GM18909 (cell line): Measurements from ENCODE around the gene MUSTN1.

ENCODE experiments used
- ATAC-seq: cut with Tn5 transposase; IDR thresholded peaks from one replicate; pipeline ENCODE4 v1.9.1; 2021; ENCODE audit warnings: mild to moderate bottlenecking; ENCODE audit not compliant: unreplicated experiment, poor library complexity

MUSTN1 gene

GRCh38 chr3:52809662-52810377 lies 25.0 kb downstream of the MUSTN1 start:
- no peak for ATAC-seq

DNA sequence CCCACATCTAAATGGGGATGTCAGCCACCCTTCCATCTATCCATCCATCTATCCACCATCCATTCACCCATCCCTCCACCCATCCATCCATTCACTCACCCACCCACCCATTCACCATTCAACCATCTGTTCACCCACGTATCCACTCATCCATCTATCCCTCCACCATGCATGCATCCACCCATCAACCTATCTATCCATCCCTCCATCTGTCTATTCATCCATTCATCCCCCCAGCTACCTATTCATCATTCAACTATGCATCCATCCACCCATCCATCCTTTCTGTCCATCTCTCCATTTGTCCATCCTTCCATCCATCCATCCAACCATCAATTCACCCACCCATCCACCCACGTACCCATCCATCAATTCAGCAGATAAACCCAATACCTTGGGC lies 25.7 kb downstream of the MUSTN1 start:
- ATAC-seq, result no peak

GRCh38 chr3:52805270-52806039 lies 29.4 kb downstream of the MUSTN1 start:
- no peak for ATAC-seq

DNA sequence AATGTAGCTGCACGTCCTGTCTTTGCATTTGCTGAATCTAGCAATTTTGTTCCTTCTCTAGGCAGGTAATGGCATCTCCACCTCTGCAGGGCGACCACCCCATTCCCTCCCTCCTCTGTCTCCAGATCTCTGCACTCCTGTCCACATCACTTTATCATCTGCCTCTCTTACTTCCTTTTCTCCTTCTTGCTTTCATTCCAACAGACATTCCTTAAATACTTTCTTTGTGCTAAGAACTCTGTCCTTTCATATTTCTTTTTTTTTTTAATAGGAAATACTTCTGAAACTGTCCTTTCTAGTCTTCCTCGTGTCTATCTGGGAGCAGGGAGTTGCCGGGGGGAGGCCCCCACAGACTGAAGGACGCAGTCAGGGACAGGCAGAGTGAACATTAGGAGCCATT lies 33.0 kb downstream of the MUSTN1 start:
- ATAC-seq, result no peak

GRCh38 chr3:52800079-52800478 lies 34.7 kb downstream of the MUSTN1 start:
- no peak for ATAC-seq

DNA sequence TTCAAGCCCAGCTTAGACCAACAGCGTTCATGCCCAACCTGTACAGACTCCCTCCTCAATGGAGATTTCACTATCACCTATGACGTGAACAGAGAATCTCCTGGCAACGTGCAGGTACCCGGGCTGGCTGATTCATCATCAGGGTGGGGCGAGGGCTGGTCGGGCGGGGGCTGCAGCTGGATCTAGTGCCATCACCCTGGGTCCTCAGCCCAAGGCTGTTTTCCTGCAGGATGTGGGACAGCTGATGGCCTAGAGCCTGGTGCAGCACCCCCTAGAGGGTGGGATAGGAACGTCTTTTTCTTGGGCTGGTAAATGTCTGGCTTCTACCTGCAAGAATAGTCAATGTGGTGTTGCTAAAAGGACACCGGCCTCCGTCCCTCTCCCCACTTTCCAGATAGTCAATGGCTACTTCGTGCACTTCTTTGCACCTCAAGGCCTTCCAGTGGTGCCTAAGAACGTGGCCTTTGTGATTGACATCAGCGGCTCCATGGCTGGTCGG lies 35.8 kb downstream of the MUSTN1 start:
- no peak for ATAC-seq

DNA sequence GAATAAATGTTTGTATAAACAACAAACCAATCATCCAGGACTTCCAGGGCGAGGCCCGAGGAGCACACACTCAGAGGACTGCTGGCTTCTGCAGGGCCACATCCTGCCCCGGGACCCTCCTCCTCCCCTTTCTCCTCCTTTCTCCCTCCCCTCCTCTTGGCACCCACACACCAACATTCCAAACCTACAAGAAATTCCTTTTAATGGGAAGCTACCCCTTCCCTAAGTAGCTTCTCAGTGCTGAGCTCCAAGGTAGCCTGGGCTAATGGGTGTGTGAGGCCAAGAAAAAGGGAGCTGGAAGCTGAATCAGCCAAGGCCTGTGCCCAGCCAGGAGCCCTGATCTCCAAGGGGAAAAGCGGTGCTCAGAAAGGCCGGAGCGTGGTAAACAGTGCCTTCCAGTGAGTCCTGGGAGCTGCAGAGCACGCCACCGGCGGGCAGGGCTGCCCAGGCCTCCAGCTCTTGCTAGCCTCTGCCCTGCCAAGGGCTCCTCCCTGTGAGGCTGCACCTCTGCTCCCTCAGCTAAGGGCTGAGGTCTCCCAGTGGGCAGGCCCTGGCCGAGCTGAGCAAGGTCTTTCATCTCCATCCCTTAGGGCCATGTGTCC lies 36.3 kb downstream of the MUSTN1 start:
- ATAC-seq, result no peak

GRCh38 chr3:52796411-52796810 lies 38.4 kb downstream of the MUSTN1 start:
- ATAC-seq, result no peak

- no peak for ATAC-seq
Measured at GRCh38 chr3:52795298-52795900, 39.4 kb downstream of the MUSTN1 start.

DNA sequence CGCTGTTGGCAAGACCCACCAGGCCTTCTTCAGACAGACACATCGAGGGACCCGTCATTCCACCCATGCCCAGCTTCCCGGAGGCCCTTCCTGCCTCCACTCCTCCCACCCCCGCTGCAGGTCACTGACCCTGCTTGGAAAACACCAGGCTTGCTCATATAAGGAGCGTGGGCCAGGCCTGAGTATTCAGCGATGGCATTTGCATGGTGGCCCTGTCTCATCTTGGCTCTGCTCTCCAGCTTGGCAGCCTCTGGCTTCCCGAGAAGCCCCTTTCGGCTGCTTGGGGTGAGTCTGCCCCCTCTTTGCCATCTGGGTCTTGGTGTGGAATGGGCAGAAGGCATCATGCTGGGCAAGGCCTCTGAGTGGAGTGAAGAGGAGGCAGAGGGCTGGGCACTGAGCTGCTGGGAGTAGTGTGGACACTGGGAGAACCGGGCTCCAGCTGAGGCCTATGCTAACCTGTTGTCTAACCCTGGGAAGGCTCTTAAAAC lies 40.2 kb downstream of the MUSTN1 start, which contains the start of gene ITIH3:
Gene ITIH3 (plus strand): TSS at position 185 of the 488 bp plus-strand sequence. CDS start 8 bp downstream, at position 193.
- ATAC-seq, result no peak

GRCh38 chr3:52793702-52794611 lies 40.9 kb downstream of the MUSTN1 start:
- ATAC-seq, result no peak

GRCh38 chr3:52792961-52793695 lies 41.7 kb downstream of the MUSTN1 start:
- ATAC-seq, result no peak

GRCh38 chr3:52792413-52792812 lies 42.4 kb downstream of the MUSTN1 start:
- no peak for ATAC-seq

DNA sequence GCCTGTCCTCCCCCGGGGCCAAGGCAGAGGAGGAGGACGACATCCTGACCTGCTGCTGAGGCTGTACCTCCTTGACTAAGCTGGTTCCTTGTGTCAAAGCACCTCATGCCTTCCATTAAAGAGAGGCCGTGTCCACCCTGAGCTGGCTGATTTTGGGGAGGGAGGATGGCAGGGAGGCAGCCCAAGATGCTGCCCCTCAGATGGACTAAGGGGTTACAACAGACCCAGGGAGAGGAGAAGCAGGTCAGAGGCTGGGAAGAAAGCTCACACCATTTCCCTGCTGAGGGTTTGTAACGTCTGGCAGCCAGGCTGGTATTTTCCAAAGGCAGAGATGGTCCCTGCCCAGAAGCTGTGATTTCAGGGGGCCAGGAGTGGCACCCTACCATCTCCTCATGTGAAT lies 42.9 kb downstream of the MUSTN1 start:
- ATAC-seq, result no peak

DNA sequence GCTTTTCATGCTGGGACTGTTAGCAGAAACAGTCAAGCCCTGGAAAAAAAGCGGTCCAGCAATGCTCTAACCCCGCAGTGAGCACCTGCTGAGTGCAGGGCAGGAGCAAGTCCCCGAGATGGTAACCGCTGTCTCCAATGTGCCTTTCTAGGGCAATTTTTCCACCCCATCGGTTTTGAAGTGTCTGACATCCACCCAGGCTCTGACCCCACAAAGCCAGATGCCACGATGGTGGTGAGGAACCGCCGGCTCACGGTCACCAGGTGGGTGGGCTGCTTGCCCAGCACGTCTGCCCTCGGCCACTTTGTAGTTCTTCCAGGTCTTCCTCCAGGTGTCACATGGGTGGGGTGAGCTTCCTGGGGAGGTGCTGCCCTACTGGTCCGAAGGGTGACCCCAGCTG lies 43.5 kb downstream of the MUSTN1 start:
- no peak for ATAC-seq

DNA sequence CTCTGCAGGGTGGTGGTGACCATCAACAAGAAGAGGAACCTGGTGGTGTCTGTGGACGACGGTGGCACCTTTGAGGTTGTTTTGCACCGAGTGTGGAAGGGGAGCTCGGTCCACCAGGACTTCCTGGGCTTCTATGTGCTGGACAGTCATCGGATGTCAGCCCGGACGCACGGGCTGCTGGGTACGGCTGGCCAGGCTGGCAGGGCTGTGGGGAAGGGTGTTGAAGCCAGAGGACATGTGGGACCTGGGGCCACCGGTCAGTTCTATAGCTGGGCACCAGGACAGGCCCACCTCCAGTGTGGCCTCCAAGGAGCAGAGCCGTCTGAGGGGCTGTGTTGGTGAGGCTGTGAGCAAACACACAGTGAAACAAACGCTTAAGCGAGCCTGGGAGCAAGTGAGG lies 44.1 kb downstream of the MUSTN1 start:
- ATAC-seq, result no peak

DNA sequence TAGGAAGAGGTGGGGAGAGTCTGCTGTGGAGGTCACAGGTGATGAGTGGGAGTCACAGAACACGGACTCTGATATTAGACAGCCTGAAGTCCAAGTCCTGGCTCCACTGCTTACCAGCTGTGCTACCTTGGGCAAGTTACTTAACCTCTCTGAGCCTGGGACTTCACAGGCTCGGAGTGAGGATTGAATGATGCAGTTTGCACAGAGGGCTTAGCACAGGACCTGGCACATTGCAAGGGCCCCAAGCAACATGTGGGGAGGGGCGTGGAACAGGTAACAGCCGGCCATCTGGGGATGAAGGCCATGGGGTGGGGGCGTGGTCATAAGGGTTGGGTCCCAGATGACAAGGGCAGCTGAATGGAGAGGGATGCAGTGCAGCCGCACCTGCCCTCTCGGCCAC lies 44.5 kb downstream of the MUSTN1 start:
- no peak for ATAC-seq

GRCh38 chr3:52789746-52790040 lies 45.1 kb downstream of the MUSTN1 start:
- no peak for ATAC-seq
